SK-N-SH treated with all-trans-retinoic acid at 6 μM for 48 hours (cell line): ENCODE results near the gene ABCB10.

Experiments
- ARNTL ChIP-seq: fragments of 450-650 bp; formaldehyde crosslinking; IDR thresholded peaks from 2 replicates; pipeline ENCODE4 v1.5.0; 2020; ENCODE audit warnings: low read depth, mild to moderate bottlenecking, moderate library complexity, borderline replicate concordance
- CSDC2 ChIP-seq: fragments of 250-450 bp; sonication (Bioruptor Pico); IDR thresholded peaks from 2 replicates; pipeline ENCODE4 v1.5.0; 2020; ENCODE audit warnings: mild to moderate bottlenecking, moderate library complexity
- GLIS3 ChIP-seq: fragments of 250-450 bp; sonication (Bioruptor Pico); IDR thresholded peaks from 2 replicates; pipeline ENCODE4 v1.5.0; 2020; ENCODE audit warnings: mild to moderate bottlenecking, moderate library complexity
- TCF4 ChIP-seq: fragments of 250-450 bp; sonication (Bioruptor Pico); IDR thresholded peaks from 2 replicates; pipeline ENCODE4 v1.8.0; 2021; ENCODE audit warnings: mild to moderate bottlenecking, moderate library complexity, borderline replicate concordance
- TF ChIP-seq, protein P1 (sequence below): fragments of 250-450 bp; sonication (Bioruptor Pico); IDR thresholded peaks from 2 replicates; pipeline ENCODE4 v1.8.0; 2020; ENCODE audit warnings: mild to moderate bottlenecking, moderate library complexity, borderline replicate concordance

GRCh38 chr1:229474509-229474908, 84.0 kb downstream of the ABCB10 start:
- TF ChIP-seq ARNTL (CRISPR knock-in tag), result no peak
- no peak for TF ChIP-seq TCF4
- TF ChIP-seq, protein P1, sequence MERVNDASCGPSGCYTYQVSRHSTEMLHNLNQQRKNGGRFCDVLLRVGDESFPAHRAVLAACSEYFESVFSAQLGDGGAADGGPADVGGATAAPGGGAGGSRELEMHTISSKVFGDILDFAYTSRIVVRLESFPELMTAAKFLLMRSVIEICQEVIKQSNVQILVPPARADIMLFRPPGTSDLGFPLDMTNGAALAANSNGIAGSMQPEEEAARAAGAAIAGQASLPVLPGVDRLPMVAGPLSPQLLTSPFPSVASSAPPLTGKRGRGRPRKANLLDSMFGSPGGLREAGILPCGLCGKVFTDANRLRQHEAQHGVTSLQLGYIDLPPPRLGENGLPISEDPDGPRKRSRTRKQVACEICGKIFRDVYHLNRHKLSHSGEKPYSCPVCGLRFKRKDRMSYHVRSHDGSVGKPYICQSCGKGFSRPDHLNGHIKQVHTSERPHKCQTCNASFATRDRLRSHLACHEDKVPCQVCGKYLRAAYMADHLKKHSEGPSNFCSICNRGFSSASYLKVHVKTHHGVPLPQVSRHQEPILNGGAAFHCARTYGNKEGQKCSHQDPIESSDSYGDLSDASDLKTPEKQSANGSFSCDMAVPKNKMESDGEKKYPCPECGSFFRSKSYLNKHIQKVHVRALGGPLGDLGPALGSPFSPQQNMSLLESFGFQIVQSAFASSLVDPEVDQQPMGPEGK, result no peak
- TF ChIP-seq GLIS3 (CRISPR knock-in tag), result no peak
- no peak for TF ChIP-seq CSDC2 (CRISPR knock-in tag)
